Fibroblast of lung (primary cell): Measurements from ENCODE around the gene KRTAP5-2.

Experiments
- EZH2 ChIP-seq: IDR thresholded peaks from 2 replicates; pipeline ENCODE4 v1.5.1; 2012; ENCODE audit warnings: low read length, control low read depth, mild to moderate bottlenecking; ENCODE audit errors: missing control alignments
- TF ChIP-seq, protein P1 (sequence below), 2 donors: IDR thresholded peaks in 1 of 2; conservative IDR thresholded peaks in 1 of 2; 1 replicate in 1 of 2; 2 replicates in 1 of 2; pipeline ENCODE4 v1.5.1; 2011 to 2012; ENCODE audit warnings: low read length in 2 of 2, control low read depth in 1 of 2, inconsistent platforms in 1 of 2, low read depth in 1 of 2, mild to moderate bottlenecking in 1 of 2

DNA sequence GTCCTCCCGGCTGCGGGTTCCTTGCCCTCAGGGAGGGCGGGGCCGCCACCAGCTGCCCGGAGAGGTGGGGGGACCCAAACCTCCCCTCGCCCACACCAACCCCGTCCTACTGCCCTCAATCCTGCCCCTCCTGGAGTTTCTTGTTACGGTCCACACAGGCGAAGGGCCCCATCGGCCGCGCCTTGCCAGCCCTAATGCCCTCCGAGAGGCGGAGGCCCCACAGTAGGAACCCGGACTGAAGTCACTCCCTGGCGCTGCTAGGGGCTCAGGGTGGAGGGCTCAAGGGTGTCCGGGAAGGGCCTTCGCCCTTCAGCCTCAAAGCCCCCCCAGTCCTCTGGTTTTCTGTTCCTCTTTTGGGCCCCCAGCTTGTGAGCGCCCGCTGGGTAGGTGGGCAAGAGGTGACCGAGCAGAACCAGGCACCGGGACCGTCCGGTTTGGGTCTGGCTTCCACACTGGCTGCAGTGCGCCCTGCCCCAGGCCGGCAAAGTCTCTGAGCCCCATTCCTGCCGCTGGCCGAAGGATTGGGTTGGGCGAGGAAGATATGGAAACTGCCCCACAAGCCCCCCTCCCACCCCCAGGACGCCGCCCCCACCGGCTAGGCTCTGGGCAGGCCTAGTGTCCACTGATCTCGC is 50.5 kb downstream of the KRTAP5-2 start:
- TF ChIP-seq, protein P1, sequence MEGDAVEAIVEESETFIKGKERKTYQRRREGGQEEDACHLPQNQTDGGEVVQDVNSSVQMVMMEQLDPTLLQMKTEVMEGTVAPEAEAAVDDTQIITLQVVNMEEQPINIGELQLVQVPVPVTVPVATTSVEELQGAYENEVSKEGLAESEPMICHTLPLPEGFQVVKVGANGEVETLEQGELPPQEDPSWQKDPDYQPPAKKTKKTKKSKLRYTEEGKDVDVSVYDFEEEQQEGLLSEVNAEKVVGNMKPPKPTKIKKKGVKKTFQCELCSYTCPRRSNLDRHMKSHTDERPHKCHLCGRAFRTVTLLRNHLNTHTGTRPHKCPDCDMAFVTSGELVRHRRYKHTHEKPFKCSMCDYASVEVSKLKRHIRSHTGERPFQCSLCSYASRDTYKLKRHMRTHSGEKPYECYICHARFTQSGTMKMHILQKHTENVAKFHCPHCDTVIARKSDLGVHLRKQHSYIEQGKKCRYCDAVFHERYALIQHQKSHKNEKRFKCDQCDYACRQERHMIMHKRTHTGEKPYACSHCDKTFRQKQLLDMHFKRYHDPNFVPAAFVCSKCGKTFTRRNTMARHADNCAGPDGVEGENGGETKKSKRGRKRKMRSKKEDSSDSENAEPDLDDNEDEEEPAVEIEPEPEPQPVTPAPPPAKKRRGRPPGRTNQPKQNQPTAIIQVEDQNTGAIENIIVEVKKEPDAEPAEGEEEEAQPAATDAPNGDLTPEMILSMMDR (conservative IDR thresholded peaks at IDR 0.05 in 1 of 2, IDR thresholded peaks at IDR 0.05 in 1 of 2; ENCODE audit: low read depth in 1 of 2, low read length in 2 of 2) = no peak
- TF ChIP-seq EZH2 = peak; percentile 81
